NCI-H2171 treated with DMSO at 0.1 percent for 48 hours (cell line): ENCODE measurements around the gene POC1A.

Experiments used
- DNase-seq: peaks from one replicate; lab custom pipeline; 2025; lab: John Stamatoyannopoulos, UW

POC1A gene

GRCh38 chr3:52067046-52067445 lies 87.2 kb downstream of the POC1A start:
- no peak for DNase-seq

- no peak for DNase-seq
Measured at GRCh38 chr3:52065264-52065756, 88.9 kb downstream of the POC1A start.

GRCh38 chr3:52064561-52064960 lies 89.7 kb downstream of the POC1A start:
- DNase-seq, result no peak

GRCh38 chr3:52063026-52063723 lies 91.0 kb downstream of the POC1A start:
- peak; percentile 86 for DNase-seq

- DNase-seq, result no peak
Measured at GRCh38 chr3:52062505-52062904, 91.7 kb downstream of the POC1A start.

- no peak for DNase-seq
Measured at GRCh38 chr3:52061121-52061910, 92.9 kb downstream of the POC1A start.

GRCh38 chr3:52059781-52060180 lies 94.4 kb downstream of the POC1A start:
- DNase-seq, result no peak

GRCh38 chr3:52057812-52058495 lies 96.3 kb downstream of the POC1A start:
- peak; percentile 10 for DNase-seq

GRCh38 chr3:52056968-52057811 lies 97.0 kb downstream of the POC1A start:
- DNase-seq, result peak; percentile 95

- DNase-seq, result peak; percentile 33
Measured at GRCh38 chr3:52056521-52056967, 97.7 kb downstream of the POC1A start, which contains the start of gene DUSP7. Gene DUSP7 (minus strand): TSS chr3:52056571. CDS start chr3:52056366, 205 bp downstream.

- peak; percentile 18 for DNase-seq
Measured at GRCh38 chr3:52055537-52056351, 98.5 kb downstream of the POC1A start.

GRCh38 chr3:52054661-52055511 lies 99.3 kb downstream of the POC1A start:
- no peak for DNase-seq

- no peak for DNase-seq
Measured at GRCh38 chr3:52053307-52054304, 100.6 kb downstream of the POC1A start.

GRCh38 chr3:52052831-52053306 lies 101.4 kb downstream of the POC1A start:
- DNase-seq, result no peak

- DNase-seq, result no peak
Measured at GRCh38 chr3:52051444-52051843, 102.8 kb downstream of the POC1A start.

GRCh38 chr3:52050571-52050970 lies 103.7 kb downstream of the POC1A start:
- no peak for DNase-seq

- no peak for DNase-seq
Measured at GRCh38 chr3:52049503-52049902, 104.7 kb downstream of the POC1A start.

- no peak for DNase-seq
Measured at GRCh38 chr3:52047295-52047960, 106.8 kb downstream of the POC1A start.
